OCI-LY7 (cell line): ENCODE results near the gene CDC42BPG. TPM values are rescaled to one million over a fixed set of nuclear protein-coding genes. Genes with fewer than 3 reads are reported as not detected.

Experiments used
- BruUV-seq: library from RNA; stranded (reverse); fragments of 400-500 nt; replicated peaks from 2 replicates; lab custom pipeline; 2021; lab: Mats Ljungman, UMichigan
- CTCF ChIA-PET: fragments of 300-600 bp; sonication (Branson Sonifier 250); formaldehyde crosslinking; loops from one replicate; lab custom pipeline; 2022; ENCODE audit warnings: antibody characterized with exemption; ENCODE audit not compliant: unreplicated experiment; lab: Charles Lee
- POLR2A ChIA-PET: fragments of 300-600 bp; sonication (Branson Sonifier 250); formaldehyde crosslinking; loops from one replicate; lab custom pipeline; 2022; ENCODE audit warnings: antibody characterized with exemption; lab: Charles Lee
- DNase-seq: peaks from one replicate; pipeline ENCODE4 v3.0.0-alpha.2; 2015; ENCODE audit warnings: low spot score
- H2AFZ ChIP-seq: fragments of 200-600 bp; sonication (generic), shearing (Covaris generic); 2 replicates; pipeline ENCODE4 v1.6.1; 2014; ENCODE audit warnings: mild to moderate bottlenecking, antibody characterized with exemption, low read length, moderate library complexity
- H3K27ac ChIP-seq: fragments of 200-600 bp; sonication (generic); 2 replicates; pipeline ENCODE4 v1.5.1; 2014; ENCODE audit warnings: mixed run types, low read depth, mild to moderate bottlenecking, moderate library complexity, low read length, inconsistent platforms; ENCODE audit not compliant: poor library complexity, severe bottlenecking
- H3K36me3 ChIP-seq: fragments of 200-600 bp; sonication (generic); 2 replicates; pipeline ENCODE4 v1.6.1; 2014; ENCODE audit warnings: mild to moderate bottlenecking, antibody characterized with exemption, low read length, moderate library complexity, mixed read lengths; ENCODE audit not compliant: insufficient read depth
- H3K4me1 ChIP-seq: fragments of 200-600 bp; sonication (generic); 2 replicates; pipeline ENCODE4 v1.5.1; 2014; ENCODE audit warnings: mild to moderate bottlenecking, low read length; ENCODE audit not compliant: insufficient read depth, poor library complexity, severe bottlenecking
- H3K4me2 ChIP-seq: fragments of 200-600 bp; sonication (generic); 2 replicates; pipeline ENCODE4 v1.6.1; 2014; ENCODE audit warnings: mild to moderate bottlenecking, low read length
- H3K4me3 ChIP-seq: fragments of 200-600 bp; sonication (generic); 2 replicates; pipeline ENCODE4 v1.5.1; 2014; ENCODE audit warnings: mild to moderate bottlenecking, low read depth, low read length; ENCODE audit not compliant: poor library complexity, severe bottlenecking
- H3K79me2 ChIP-seq: fragments of 200-600 bp; sonication (generic); 2 replicates; pipeline ENCODE4 v1.6.1; 2016; ENCODE audit warnings: low read depth, mild to moderate bottlenecking, low read length, moderate library complexity, mixed read lengths; ENCODE audit not compliant: insufficient read depth
- H3K9me2 ChIP-seq: fragments of 200-600 bp; sonication (generic); 2 replicates; pipeline ENCODE4 v1.6.1; 2016; ENCODE audit warnings: mild to moderate bottlenecking, low read length, mixed read lengths; ENCODE audit not compliant: insufficient read depth
- H3K9me3 ChIP-seq: fragments of 200-600 bp; sonication (generic); 2 replicates; pipeline ENCODE4 v1.6.1; 2014; ENCODE audit warnings: mild to moderate bottlenecking, mixed run types, low read length, mixed read lengths
- H4K20me1 ChIP-seq: fragments of 200-600 bp; sonication (generic); 2 replicates; pipeline ENCODE4 v1.6.1; 2014; ENCODE audit warnings: mild to moderate bottlenecking, antibody characterized with exemption, low read length, moderate library complexity, mixed read lengths; ENCODE audit not compliant: insufficient read depth
- CTCF ChIP-seq: fragments of 200-600 bp; sonication (generic); conservative IDR thresholded peaks from 2 replicates; pipeline ENCODE4 v1.5.1; 2014; ENCODE audit warnings: mild to moderate bottlenecking, antibody characterized with exemption, low read length, moderate library complexity, mixed read lengths
- EZH2phosphoT487 ChIP-seq: fragments of 200-600 bp; sonication (generic); IDR thresholded peaks from 2 replicates; pipeline ENCODE4 v1.6.1; 2018; ENCODE audit warnings: low read depth, borderline replicate concordance, mild to moderate bottlenecking, mixed run types, antibody characterized with exemption, low read length, moderate library complexity, mixed read lengths
- intact Hi-C: fragments of 100-400 bp; cut with micrococcal nuclease; formaldehyde crosslinking; loops from one replicate; pipeline ENCODE4 v1.10.0; 2022; ENCODE audit not compliant: unreplicated experiment
- total RNA-seq, 2 experiments: library from RNA; depleted of rRNA in 1 of 2; stranded (reverse); fragments of >200 nt in 1 of 2; shearing (Covaris generic) in 1 of 2; gene quantifications; 2 replicates each; pipeline ENCODE4 v1.2.3, GENCODE V29; 2014 to 2022

Gene CDC42BPG
- total RNA-seq, 2 experiments from 2014 or later, result 3.5 to 4.9 TPM

- Histone ChIP-seq H3K36me3 (no peaks in the 10 kb centered on the region), H3K4me1 (peaks cover 4% of the 10 kb centered on the region), H3K9me2 (no peaks in the 10 kb centered on the region), H3K27ac (no peak overlapping the region), H3K79me2 (no peaks in the 10 kb centered on the region), H3K9me3 (no peaks in the 10 kb centered on the region), H4K20me1 (no peaks in the 10 kb centered on the region), H2AFZ (no peak overlapping the region), H3K4me3 (no peak overlapping the region), H3K4me2 (no peak overlapping the region)
- TF ChIP-seq EZH2phosphoT487 (no peak), CTCF (no peak)
- BruUV-seq, result no TSS peak
- DNase-seq, result no peak
- CTCF ChIA-PET, result no interaction called here
- POLR2A ChIA-PET, result no interaction called here
- intact Hi-C loops, result no loop called here
Measured at GRCh38 chr11:64833509-64833908, 10.9 kb downstream of the CDC42BPG start.

- CTCF ChIA-PET, result no interaction called here
- no peak overlapping the region for H3K4me2 ChIP-seq
- no peak overlapping the region for H3K27ac ChIP-seq
- no peaks in the 10 kb centered on the region for H3K79me2 ChIP-seq
- no peaks in the 10 kb centered on the region for H3K36me3 ChIP-seq
- no peak for DNase-seq
- H3K4me3 ChIP-seq, result no peak overlapping the region
- no peak overlapping the region for H2AFZ ChIP-seq
- POLR2A ChIA-PET, result no interaction called here
- intact Hi-C loops, result no loop called here
- H3K9me2 ChIP-seq, result no peaks in the 10 kb centered on the region
- BruUV-seq, result no TSS peak
- no peaks in the 10 kb centered on the region for H4K20me1 ChIP-seq
- no peaks in the 10 kb centered on the region for H3K9me3 ChIP-seq
- peaks cover 4% of the 10 kb centered on the region for H3K4me1 ChIP-seq
- TF ChIP-seq CTCF (no peak), EZH2phosphoT487 (no peak)
Measured at GRCh38 chr11:64833198-64833502, 11.3 kb downstream of the CDC42BPG start.

- intact Hi-C loops, result no loop called here
- CTCF ChIA-PET, result no interaction called here
- peaks cover 4% of the 10 kb centered on the region for H3K4me1 ChIP-seq
- no peak overlapping the region for H3K27ac ChIP-seq
- POLR2A ChIA-PET, result no interaction called here
- H3K4me2 ChIP-seq, result no peak overlapping the region
- no peaks in the 10 kb centered on the region for H3K9me3 ChIP-seq
- no peaks in the 10 kb centered on the region for H3K36me3 ChIP-seq
- no peaks in the 10 kb centered on the region for H3K79me2 ChIP-seq
- no peaks in the 10 kb centered on the region for H3K9me2 ChIP-seq
- no peak overlapping the region for H2AFZ ChIP-seq
- no TSS peak for BruUV-seq
- DNase-seq, result no peak
- no peak overlapping the region for H3K4me3 ChIP-seq
- TF ChIP-seq CTCF (no peak), EZH2phosphoT487 (no peak)
- no peaks in the 10 kb centered on the region for H4K20me1 ChIP-seq
Measured at GRCh38 chr11:64832467-64833197, 11.8 kb downstream of the CDC42BPG start.
